ENCODE data around the gene SMO. TPM values are rescaled to one million over a fixed set of nuclear protein-coding genes. Genes with fewer than 3 reads are reported as not detected.

Gene SMO
- total and polyA plus RNA-seq, 9 of the 15 experiments (the other 6 are each of a cell fraction or from before 2014, with no cell fraction given): 0.05 to 0.13 (median 0.10) TPM; not detected in 5

DNA sequence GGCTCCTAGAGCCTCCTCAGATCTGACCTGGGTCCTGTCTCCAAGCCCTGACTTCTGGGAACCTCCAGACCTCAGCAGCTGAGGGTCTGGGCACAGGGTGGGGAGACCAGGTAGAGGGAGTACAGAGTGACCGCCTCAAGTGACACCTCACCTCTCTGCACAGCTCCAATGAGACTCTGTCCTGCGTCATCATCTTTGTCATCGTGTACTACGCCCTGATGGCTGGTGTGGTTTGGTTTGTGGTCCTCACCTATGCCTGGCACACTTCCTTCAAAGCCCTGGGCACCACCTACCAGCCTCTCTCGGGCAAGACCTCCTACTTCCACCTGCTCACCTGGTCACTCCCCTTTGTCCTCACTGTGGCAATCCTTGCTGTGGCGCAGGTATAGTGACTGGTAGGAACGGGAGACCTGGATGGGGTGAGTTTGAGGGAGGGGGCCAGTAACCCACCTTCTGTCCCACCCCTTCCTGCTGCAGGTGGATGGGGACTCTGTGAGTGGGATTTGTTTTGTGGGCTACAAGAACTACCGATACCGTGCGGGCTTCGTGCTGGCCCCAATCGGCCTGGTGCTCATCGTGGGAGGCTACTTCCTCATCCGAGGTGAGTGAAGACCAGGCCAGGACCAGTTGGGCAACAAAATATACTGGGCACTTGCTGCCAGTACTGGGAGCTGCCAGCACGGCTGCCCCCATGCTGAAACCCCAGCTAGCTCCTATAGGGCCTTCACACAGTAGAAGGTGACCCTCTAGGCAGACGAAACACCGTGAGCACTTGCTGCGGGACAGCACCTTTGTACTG is 17.8 kb downstream of the SMO start (continued):
- TF ChIP-seq MYC (IDR thresholded peaks at IDR 0.05; ENCODE audit: low read depth, low read length) (no peak), MYC (CRISPR knock-in tag; IDR thresholded peaks at IDR 0.05; ENCODE audit: borderline replicate concordance, low read depth) (no peak), MAFG (tag; conservative IDR thresholded peaks at IDR 0.05) (no peak), ZNF408 (CRISPR knock-in tag; IDR thresholded peaks at IDR 0.05; ENCODE audit: low read depth) (no peak), ZNF583 (CRISPR knock-in tag; IDR thresholded peaks at IDR 0.05) (no peak), HMG20B (CRISPR knock-in tag; IDR thresholded peaks at IDR 0.05) (no peak), BACH1 (tag; IDR thresholded peaks at IDR 0.05) (no peak), RHOXF2B (CRISPR knock-in tag; conservative IDR thresholded peaks at IDR 0.05) (no peak), POLR2AphosphoS5 (IDR thresholded peaks at IDR 0.05; ENCODE audit: control insufficient read depth, insufficient read depth, low read depth, low read length) (no peak), SP1 (CRISPR knock-in tag; IDR thresholded peaks at IDR 0.05) (no peak), PHF8 (IDR thresholded peaks at IDR 0.05; ENCODE audit: borderline replicate concordance, low read length) (no peak), STAG1 (CRISPR knock-in tag; IDR thresholded peaks at IDR 0.05; ENCODE audit: borderline replicate concordance) (no peak), TRIM28 (IDR thresholded peaks at IDR 0.05) (no peak)
- TF ChIP-seq, protein P1, sequence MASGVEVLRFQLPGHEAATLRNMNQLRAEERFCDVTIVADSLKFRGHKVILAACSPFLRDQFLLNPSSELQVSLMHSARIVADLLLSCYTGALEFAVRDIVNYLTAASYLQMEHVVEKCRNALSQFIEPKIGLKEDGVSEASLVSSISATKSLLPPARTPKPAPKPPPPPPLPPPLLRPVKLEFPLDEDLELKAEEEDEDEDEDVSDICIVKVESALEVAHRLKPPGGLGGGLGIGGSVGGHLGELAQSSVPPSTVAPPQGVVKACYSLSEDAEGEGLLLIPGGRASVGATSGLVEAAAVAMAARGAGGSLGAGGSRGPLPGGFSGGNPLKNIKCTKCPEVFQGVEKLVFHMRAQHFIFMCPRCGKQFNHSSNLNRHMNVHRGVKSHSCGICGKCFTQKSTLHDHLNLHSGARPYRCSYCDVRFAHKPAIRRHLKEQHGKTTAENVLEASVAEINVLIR (CRISPR knock-in tag; IDR thresholded peaks at IDR 0.05): no peak
- TF ChIP-seq, protein P2, sequence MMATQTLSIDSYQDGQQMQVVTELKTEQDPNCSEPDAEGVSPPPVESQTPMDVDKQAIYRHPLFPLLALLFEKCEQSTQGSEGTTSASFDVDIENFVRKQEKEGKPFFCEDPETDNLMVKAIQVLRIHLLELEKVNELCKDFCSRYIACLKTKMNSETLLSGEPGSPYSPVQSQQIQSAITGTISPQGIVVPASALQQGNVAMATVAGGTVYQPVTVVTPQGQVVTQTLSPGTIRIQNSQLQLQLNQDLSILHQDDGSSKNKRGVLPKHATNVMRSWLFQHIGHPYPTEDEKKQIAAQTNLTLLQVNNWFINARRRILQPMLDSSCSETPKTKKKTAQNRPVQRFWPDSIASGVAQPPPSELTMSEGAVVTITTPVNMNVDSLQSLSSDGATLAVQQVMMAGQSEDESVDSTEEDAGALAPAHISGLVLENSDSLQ (IDR thresholded peaks at IDR 0.05): no peak

Data from K562 (cell line).